HG02798 (cell line): ENCODE results near the gene CTDP1.
"Not testable (repeated sequence)": the region's sequence is repeated elsewhere in the genome, so short reads cannot be mapped to it uniquely, and the experiment has no call there.

ENCODE experiments used
- ATAC-seq: cut with Tn5 transposase; IDR thresholded peaks from one replicate; pipeline ENCODE4 v1.9.1; 2021; ENCODE audit warnings: mild to moderate bottlenecking; ENCODE audit not compliant: unreplicated experiment, poor library complexity

The CTDP1 gene

DNA sequence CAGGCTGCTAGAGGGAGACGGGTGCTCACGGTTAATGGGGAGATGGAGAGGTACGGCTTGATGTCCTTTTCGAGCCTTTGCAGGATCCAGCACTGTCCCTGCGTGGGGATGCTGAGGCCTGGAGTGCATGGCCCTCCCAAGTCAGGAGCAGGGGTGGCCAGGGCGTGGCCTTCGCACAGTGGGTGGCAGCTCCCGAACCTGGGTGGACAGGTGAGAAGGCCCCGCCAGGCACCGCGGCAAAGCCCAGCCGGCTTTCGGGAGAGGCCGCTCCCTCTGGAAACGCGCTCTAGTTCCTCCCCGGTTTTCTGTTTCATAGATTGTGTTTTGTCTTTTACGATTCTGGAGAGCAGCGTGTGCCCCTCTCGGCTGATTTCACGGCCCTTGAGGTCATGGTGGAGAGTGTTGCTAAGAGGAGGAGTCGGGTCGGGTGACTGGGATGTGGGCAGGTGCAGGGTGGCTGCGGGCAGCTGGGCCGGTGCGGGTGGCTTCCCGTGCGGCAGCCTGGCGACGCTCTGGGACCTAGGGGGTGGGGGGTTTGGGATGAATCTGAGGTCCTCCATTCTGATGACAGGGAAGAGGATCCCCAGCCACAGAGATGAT lies 39.4 kb downstream of the CTDP1 start:
- ATAC-seq: no peak

DNA sequence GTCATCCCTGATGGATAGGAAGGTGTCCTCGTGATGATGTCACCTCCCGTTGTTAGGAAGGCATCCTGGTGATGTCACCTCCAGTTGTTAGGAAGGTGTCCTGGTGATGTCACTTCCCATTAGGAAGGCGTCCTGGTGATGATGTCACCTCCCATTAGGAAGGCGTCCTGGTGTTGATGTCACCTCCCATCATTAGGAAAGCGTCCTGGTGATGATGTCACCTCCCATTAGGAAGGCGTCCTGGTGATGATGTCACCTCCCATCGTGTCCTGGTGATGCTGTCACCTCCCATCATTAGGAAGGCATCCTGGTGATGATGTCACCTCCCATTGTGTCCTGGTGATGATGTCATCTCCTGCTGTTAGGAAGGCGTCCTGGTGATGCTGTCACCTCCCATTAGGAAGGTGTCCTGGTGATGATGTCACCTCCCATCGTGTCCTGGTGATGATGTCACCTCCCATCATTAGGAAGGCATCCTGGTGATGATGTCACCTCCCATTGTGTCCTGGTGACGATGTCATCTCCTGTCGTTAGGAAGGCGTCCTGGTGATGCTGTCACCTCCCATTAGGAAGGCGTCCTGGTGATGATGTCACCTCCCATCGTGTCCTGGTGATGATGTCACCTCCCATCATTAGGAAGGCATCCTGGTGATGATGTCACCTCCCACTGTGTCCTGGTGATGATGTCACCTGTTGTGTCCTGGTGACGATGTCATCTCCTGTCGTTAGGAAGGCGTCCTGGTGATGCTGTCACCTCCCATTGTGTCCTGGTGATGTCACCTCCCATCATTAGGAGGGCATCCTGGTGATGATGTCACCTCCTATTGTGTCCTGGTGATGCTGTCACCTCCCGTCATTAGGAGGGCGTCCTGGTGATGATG lies 40.1 kb downstream of the CTDP1 start:
- not testable (repeated sequence) for ATAC-seq

DNA sequence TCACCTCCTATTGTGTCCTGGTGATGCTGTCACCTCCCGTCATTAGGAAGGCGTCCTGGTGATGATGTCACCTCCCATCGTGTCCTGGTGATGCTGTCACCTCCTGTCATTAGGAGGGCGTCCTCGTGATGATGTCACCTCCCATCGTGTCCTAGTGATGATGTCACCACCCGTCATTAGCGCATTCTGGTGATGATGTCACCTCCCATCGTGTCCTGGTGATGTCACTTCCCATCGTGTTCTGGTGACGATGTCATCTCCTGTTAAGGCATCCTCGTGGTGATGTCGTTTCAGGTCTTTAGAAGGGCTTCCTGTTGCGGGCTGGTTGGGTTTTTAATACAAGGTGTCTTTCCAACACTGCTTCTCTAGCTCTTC lies 40.7 kb downstream of the CTDP1 start:
- no peak for ATAC-seq

DNA sequence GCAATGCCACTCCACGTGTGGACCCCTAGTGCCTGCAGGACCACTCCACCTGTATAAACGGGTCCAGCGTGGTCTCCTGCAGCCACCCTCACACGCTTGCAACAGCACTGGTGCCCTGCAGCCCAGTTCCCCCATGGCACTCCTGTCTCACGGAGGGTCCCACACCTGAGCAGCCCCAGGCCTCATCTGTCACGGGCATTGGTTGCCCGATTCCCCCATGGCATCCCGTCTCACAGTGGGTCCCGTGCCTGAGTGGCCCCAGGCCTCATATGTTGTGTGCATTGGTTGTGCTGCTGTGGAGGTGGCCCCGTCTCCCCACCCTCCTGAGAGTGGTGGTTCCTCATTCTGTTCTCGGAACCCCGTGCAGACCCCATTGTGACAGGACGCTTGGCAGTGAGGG lies 43.4 kb downstream of the CTDP1 start:
- ATAC-seq: no peak

DNA sequence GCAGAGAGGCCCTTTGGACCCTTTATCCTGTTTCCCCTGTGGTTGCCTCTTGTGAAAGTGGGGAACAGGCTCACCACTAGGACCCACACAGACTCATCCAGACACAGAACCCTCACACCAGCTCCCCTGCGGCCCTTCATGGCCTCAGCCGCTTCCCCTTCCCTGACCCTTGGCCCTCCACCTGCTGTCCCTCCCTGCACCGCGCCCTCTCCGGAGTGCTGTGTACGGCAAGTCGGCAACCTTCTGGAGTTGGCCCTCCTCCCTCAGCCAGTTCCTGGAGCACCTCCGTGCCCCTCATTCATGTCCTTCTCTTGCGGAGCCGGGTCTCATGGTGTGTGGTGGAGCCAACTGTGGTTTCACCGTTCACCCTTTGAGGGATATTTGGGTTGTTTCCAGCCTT lies 44.0 kb downstream of the CTDP1 start:
- ATAC-seq: no peak

DNA sequence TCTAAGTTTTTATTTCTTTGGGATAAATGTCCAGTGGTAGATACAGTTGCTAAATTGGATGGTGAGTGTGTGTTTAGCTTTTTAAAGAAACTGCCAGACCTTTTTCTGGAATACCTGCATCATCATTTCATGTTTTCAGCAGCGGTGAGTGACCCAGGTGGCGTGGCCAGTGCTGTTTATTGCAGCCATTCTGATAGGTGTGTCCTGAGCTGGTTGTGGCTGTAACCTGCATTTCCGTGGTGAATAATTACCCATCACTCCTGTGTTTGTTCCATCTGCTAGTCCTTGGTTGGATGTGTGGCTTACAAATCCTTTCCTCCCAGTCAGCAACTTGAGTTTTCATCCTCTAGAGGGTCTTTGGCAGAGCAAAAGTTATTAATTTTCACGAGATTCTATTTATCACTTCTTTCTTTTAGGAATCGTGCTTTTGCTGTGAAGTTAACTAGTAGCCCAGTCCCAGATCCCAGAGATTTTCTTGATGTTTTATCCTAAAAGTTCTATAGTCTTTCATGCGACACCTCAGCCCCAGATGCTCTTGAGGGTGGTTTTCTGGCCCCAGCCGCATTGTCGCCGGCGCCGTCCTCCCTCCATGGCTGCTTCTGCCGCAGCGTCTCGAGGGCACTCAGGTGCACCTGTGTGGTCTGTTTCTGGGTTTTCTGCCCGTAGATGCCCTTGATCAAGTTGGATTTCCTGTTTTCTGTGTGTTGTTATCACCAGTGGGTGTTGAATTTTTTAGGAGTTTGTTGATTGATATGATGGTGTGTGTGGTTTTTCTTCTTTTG lies 44.9 kb downstream of the CTDP1 start:
- no peak for ATAC-seq

DNA sequence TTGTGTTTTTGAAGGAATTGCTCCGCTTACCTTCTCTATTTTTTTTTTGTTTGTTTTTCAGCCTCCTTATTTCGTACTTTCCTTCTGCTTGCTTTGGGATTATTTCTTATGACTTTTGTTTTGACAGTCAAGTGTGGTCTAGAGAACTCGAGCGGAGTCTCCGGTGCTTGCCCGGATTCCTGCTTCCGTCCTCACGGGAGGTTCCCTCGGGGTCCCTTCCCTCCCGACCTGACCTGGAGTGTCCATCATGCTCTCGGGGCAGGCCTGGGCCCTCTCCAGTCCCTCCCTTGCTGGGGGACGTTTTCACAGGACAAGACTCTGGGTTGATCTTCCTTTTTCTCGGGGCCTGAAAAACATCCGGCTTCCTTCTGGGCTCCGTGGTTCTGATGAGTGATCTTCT lies 45.9 kb downstream of the CTDP1 start:
- no peak for ATAC-seq

DNA sequence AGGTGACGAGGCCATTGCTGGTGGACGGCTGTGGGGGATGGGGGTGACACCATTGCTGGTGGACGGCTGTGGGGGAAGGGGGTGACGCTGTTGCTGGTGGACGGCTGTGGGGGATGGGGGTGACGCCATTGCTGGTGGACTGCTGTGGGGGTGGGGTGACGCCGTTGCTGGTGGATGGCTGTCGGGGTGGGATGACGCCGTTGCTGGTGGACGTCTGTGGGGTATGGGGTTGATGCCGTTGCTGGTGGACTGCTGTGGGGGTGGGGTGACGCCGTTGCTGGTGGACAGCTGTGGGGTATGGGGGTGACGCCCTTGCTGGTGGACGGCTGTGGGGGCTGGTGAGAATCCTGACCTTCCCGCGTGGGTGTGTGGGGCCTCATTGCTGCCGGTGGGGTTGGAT lies 47.1 kb downstream of the CTDP1 start:
- ATAC-seq: no peak

DNA sequence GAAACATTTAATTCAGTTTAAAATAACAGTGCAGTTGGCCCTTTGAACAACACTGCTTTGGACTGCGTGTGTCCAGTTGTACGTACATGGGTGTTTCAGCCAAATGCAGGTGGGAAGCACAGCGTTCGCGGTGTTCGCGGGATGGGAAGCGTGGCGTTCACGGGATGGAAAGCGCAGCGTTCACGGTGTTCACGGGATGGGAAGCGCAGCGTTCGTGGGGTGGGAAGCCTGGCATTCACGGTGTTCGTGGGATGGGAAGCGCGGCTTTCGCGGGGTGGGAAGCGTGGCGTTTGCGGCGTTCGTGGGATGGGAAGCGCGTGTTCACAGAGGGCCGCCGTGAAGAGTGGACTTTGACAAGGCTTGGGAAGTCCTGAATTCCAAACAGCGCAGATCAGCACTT lies 47.6 kb downstream of the CTDP1 start:
- no peak for ATAC-seq

DNA sequence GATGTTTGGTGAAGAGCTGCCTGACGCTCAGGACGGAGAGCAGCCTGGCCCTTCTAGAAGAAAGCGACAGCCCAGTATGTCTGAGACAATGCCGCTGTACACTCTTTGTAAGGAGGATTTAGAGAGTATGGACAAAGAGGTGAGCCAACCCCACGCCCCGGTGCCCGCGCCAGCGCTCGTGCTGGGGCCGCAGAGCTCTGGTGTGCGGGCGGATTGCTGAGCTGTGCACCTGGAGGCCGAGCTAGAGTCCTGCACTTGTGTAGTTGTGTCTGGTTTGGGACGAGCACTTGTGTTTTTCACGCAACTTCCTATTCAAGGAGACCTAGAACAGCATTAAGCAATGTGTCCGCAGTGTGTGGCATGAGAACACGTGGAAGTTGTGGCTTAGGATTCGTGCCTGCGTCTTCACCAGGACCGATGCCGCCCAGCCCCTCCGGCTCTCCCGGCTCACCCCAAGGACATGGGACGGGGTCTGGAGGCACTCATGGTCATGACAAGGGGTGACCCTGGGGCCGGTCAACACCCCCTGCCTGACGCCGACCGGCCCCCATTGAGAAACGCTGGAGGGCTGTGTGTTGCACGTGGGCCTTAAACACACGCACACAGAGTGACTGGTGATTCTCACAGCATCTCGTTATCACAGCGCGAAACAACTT lies 49.5 kb downstream of the CTDP1 start:
- ATAC-seq: no peak

DNA sequence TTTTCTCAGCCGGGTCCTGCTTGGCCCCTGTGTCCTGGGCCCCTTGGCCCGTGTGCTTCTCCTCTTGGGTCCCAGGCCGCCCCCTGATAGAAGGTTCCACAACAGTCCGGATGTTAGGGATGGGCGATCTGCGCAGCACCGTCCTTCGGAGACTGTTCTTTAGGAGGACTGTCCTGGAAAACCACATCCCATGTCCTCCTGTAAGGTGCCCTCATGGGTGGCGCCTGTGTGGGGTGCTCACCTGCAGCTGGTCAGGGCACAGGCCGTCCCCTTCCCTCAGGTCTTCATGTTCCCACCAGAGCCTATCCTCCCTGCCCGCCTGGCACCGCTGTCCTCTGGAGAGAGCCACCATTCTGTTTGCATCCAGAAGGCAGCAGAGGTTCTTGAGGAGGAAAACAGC lies 50.0 kb downstream of the CTDP1 start:
- no peak for ATAC-seq

DNA sequence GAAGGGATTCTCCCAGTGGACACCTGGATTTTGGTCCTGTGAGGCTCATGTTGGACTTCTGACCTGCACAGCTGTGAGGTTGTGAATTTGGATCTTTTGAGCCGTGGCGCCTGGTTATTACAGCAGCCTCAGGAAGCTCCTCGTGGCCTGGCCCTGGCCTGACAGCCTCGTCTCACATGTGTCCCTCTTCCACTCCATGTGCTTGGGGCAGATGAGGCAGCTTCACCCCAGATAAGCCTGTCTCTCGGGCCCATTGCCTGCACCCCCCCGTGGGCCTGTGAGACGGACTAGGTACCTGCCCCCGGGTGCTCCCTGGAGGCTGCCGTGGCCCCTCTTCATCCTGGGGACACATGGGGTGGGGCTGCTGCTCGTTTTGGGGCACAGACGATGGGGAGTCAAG lies 51.2 kb downstream of the CTDP1 start:
- ATAC-seq: no peak

DNA sequence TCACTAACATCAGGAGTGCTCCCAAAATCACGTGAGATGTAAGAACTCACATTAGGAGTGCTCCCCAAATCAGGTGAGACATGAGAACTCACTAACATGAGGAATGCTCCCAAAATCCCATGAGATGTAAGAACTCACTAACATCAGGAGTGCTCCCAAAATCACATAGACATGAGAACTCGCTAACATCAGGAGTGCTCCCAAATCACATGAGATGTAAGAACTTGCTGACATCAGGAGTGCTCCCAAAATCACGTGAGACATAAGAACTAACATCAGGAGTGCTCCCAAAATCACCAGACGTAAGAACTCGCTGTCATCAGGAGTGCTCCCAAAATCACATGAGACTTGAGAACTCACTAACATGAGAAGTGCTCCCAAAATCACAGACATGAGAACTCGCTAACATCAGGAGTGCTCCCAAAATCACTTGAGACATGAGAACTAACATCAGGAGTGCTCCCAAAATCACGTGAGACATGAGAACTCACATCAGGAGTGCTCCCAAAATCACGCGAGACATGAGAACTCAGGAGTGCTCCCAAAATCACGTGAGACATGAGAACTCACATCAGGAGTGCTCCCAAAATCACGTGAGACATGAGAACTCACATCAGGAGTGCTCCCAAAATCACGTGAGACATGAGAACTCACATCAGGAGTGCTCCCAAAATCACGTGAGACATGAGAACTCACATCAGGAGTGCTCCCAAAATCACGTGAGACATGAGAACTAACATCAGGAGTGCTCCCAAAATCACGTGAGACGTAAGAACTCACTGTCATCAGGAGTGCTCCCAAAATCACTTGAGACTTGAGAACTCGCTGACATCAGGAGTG lies 52.5 kb downstream of the CTDP1 start:
- ATAC-seq: not testable (repeated sequence)

DNA sequence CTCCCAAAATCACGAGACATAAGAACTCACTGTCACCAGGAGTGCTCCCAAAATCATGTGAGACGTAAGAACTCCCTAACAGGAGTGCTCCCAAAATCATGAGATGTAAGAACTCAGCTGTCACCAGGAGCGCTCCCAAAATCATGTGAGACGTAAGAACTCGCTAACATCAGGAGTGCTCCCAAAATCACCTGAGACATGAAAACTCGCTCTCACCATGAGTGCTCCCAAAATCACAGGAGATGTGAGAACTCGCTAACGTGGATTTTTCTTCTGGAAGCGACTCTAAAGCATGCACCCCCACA lies 53.1 kb downstream of the CTDP1 start:
- ATAC-seq: no peak

DNA sequence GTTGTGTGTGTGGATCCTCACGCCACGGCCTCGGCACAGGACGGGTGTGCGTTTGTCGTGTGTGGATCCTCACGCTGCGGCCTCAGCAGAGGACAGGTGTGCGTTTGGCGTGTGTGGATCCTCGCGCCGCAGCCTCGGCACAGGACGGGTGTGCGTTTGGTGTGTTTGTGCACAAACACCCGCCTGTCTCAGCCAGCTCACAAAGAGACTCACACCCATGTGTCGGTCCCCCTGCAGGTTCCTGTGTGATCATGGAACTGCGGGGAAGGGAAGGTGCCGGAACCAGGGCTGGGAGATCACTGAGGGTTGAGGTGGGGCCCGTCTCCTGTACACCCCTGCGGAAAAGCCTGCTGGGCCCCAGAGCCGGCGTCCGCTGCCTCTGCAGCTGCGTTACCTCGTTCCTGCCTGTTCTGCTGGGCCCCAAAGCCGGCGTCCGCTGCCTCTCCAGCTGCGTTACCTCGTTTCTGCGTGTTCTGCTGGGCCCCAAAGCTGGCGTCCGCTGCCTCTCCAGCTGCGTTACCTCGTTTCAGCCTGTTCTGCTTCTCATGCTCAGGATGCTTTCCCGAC lies 53.6 kb downstream of the CTDP1 start:
- ATAC-seq: no peak

DNA sequence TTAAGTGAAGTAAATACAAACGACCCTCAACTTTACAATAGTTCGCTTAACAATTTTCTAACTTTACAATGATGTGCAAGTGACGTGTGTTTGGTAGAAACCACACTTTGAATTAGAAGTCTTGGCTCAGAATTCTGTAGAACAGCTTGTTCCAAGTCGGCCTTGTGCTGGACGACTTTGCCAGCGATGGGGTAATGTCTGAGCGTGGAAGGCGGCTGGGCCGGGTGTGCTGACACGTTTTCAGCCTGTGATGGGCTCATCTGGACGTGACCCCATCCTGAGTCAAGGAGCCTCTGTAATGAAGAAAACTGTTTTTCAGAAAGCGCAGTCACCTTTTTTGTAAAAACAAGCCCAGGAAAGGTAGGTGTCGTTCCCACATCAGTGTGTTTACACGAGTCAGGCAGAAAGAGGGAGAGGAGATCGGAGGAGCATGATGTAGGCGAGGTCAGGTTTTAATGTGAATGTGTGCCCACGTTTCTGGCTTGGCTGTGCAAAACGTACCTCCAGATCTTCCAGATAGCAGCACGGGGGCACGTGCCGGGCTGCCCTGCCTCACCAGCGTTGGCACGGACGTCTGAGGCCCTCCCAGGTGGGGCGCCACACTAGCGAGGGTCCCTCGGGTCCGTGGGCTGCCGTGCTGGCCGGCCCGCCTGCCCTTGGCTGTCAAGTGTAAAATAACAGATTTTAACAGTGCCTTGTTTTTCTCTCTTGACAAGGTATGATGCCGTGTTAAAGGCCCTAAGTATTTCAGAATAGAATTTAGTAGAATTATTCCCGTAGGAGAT lies 54.6 kb downstream of the CTDP1 start:
- no peak for ATAC-seq

DNA sequence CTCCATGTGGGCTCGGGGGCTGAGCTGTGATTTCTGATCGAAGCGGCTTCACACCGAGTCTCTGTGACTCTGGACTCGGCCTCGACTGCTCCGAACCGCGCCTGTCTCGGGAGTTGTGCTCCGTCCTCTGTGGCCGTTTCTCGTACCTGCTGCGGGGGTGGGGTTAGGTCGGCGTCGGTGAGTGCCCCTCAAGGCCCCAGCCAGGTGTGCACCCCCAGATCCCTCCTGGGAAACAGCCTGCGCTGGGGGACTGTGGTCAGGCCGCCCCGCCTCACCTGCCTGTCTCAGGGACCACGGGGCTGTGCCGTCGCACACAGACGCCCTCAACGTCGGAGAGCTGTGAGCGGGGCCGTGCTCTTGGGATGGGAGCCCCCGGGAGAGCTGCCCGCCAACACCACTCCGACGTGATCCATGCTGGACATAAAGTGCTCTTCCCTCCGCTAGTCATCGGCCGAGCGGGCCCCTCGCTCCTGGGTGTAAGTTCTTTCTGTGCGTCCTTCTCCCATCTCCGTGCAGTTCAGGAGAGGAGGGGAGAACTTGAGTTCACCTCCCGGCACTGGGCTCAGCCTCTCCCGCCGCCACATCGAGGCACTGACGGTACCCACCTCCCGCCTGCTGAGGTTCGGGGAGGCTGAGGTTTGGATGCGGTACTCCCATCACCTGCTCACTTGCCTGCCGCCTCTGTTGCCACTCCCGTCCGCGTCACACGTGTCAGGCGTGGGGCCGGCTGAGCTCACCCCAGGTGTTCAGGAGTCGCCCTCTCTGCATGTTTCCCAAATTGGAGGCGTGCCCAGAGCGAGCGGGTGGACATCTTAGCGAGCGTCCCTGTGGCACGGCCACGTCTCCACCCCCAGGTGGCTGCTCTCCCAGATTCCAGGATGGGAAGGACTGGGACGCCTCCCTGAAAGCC lies 55.7 kb downstream of the CTDP1 start:
- no peak for ATAC-seq

DNA sequence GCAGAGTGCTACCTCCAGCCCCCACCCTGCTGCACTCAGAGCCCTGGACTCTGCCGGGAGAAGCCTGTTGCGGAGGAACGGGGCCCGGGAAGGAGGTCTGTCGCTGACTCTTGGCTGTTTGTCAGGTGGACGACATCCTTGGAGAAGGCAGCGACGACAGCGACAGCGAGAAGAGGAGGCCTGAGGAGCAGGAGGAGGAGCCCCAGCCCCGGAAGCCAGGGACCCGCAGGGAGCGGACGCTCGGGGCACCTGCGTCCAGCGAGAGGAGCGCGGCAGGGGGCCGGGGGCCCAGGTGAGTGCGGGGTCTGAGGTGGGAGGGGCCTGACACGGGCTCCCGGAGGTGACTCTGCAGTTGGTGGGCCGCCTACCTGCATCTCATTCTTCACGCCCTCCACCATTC lies 56.6 kb downstream of the CTDP1 start:
- ATAC-seq: no peak
